HFFc6 (cell line): Measurements from ENCODE around the gene EIF2AK3. TPM values are rescaled to one million over a fixed set of nuclear protein-coding genes. Genes with fewer than 3 reads are reported as not detected.

Experiments used
- DNase-seq: peaks from one replicate; pipeline ENCODE4 v3.0.0-alpha.2; 2018
- H3K27ac Mint-ChIP-seq: 2 replicates; pipeline ENCODE4 v1.8.0; 2020; ENCODE audit warnings: mild to moderate bottlenecking, mixed read lengths
- H3K27me3 Mint-ChIP-seq: 2 replicates; pipeline ENCODE4 v1.8.0; 2021; ENCODE audit warnings: mild to moderate bottlenecking, moderate library complexity, mixed read lengths; ENCODE audit not compliant: insufficient read depth
- H3K36me3 Mint-ChIP-seq: 2 replicates; pipeline ENCODE4 v1.8.0; 2021; ENCODE audit warnings: low read depth, mixed read lengths
- H3K4me1 Mint-ChIP-seq: 2 replicates; pipeline ENCODE4 v1.8.0; 2020; ENCODE audit warnings: low read depth, mixed read lengths
- H3K4me3 Mint-ChIP-seq: 2 replicates; pipeline ENCODE4 v1.8.0; 2020; ENCODE audit warnings: mild to moderate bottlenecking, moderate library complexity, mixed read lengths
- H3K9me3 Mint-ChIP-seq: 2 replicates; pipeline ENCODE4 v1.8.0; 2020; ENCODE audit warnings: mild to moderate bottlenecking, mixed read lengths
- CTCF ChIP-seq: fragments of 200-600 bp; sonication (generic); IDR thresholded peaks from 2 replicates; pipeline ENCODE4 v1.5.0; 2021; ENCODE audit warnings: antibody characterized with exemption, mild to moderate bottlenecking
- long read RNA-seq: library from polyadenylated mRNA; unstranded; transcript quantifications from one replicate; pipeline ENCODE4 v2.0.0, GENCODE V29; 2019
- total RNA-seq, 6 experiments: library from RNA; stranded (reverse); fragmentation: NEBNext Ultra II Directional; extraction: Animal tissue kit (Norgen Biotek cat#: 25700); gene quantifications; 2 replicates in 1 of 6; 3 replicates in 5 of 6; pipeline ENCODE4 v1.2.3, GENCODE V29; 2021

EIF2AK3 gene
- total RNA-seq, result 10 to 100 TPM; 10.1 to 12.3 (median 11.1) TPM
- long read RNA-seq, full-length matches to known transcripts, result 5 of 11 reads
- long read RNA-seq, partial matches to known transcripts, result 5 of 11 reads
- long read RNA-seq, other reads (novel, unspliced or antisense), result 1 of 11 reads

GRCh38 chr2:88627055-88627855 is at the start of gene EIF2AK3:
Gene EIF2AK3, minus strand, starts transcription at chr2:88627464. Its CDS starts 190 bp downstream, at chr2:88627274.
- H3K4me3 Mint-ChIP-seq, result peak within 1 kb of the TSS; percentile 95; the same call in 1 of the 2 replicates
- 0 out of 2 replicates have a peak, but pooled peaks cover 3% of the 10 kb centered on the region for H3K27me3 Mint-ChIP-seq
- TF ChIP-seq CTCF, result peak; percentile 45
- peak within 1 kb of the TSS; percentile 86 for H3K27ac Mint-ChIP-seq
- DNase-seq, result peak; percentile 100
- H3K4me1 Mint-ChIP-seq, result no peaks in the 10 kb centered on the region; the same call in 1 of the 2 replicates
- no peaks in the 10 kb centered on the region for H3K9me3 Mint-ChIP-seq
- no peaks in the 10 kb centered on the region; the same call in 1 of the 2 replicates for H3K36me3 Mint-ChIP-seq

- Mint-ChIP-seq H3K9me3 (no peaks in the 10 kb centered on the region), H3K36me3 (no peaks in the 10 kb centered on the region), H3K4me3 (no peak overlapping the region), H3K27me3 (peaks cover 6% of the 10 kb centered on the region), H3K4me1 (peaks cover 5% of the 10 kb centered on the region), H3K27ac (no peak overlapping the region)
- DNase-seq, result no peak
- no peak for TF ChIP-seq CTCF
These were observed 46.1 kb upstream of the EIF2AK3 start for GRCh38 chr2:88673363-88673762.

- no peak overlapping the region for H3K27ac Mint-ChIP-seq
- no peak overlapping the region for H3K4me3 Mint-ChIP-seq
- TF ChIP-seq CTCF, result peak; percentile 97
- H3K36me3 Mint-ChIP-seq, result no peaks in the 10 kb centered on the region
- no peaks in the 10 kb centered on the region for H3K9me3 Mint-ChIP-seq
- peak; percentile 74 for DNase-seq
- peaks cover 8% of the 10 kb centered on the region for H3K27me3 Mint-ChIP-seq
- H3K4me1 Mint-ChIP-seq, result no peaks in the 10 kb centered on the region
These were observed 44.6 kb upstream of the EIF2AK3 start for GRCh38 chr2:88671786-88672427.

GRCh38 chr2:88669482-88670214 is 42.4 kb upstream of the EIF2AK3 start:
- H3K4me1 Mint-ChIP-seq, result no peaks in the 10 kb centered on the region
- TF ChIP-seq CTCF, result peak; percentile 83
- peaks cover 5% of the 10 kb centered on the region for H3K27me3 Mint-ChIP-seq
- H3K4me3 Mint-ChIP-seq, result no peak overlapping the region
- no peak overlapping the region for H3K27ac Mint-ChIP-seq
- DNase-seq, result peak; percentile 22
- H3K9me3 Mint-ChIP-seq, result no peaks in the 10 kb centered on the region
- H3K36me3 Mint-ChIP-seq, result no peaks in the 10 kb centered on the region

- H3K9me3 Mint-ChIP-seq, result no peaks in the 10 kb centered on the region
- H3K27me3 Mint-ChIP-seq, result peaks cover 5% of the 10 kb centered on the region
- no peak for DNase-seq
- no peak overlapping the region for H3K27ac Mint-ChIP-seq
- TF ChIP-seq CTCF, result no peak
- H3K36me3 Mint-ChIP-seq, result no peaks in the 10 kb centered on the region
- no peaks in the 10 kb centered on the region for H3K4me1 Mint-ChIP-seq
- H3K4me3 Mint-ChIP-seq, result no peak overlapping the region
These were observed 41.6 kb upstream of the EIF2AK3 start for GRCh38 chr2:88668862-88669261.
